Measurements from ENCODE around the gene BIN2. TPM values are rescaled to one million over a fixed set of nuclear protein-coding genes. Genes with fewer than 3 reads are reported as not detected.

The BIN2 gene
- total and polyA plus RNA-seq, 2 experiments from 2014 or later, result not detected

DNA sequence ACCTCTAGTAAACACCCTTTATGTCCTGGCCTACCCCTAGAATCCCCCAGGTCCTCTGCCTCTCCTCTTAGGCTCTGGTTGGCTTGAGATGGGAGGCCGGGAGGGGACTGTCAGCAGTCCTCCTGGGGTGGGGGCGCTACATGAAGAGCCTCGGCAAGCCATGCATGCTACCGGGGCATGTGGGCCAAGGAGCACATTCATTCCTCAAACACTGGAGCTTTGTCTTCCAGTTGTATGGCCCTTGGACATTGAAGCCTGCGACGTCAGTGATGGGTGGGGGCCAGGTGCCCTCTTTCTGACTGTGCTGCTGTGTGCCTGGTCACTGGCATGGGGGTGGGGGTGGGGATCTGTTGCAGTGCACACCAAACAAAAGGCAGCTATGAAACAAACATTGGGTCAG, 38.3 kb upstream of the BIN2 start:
- Histone ChIP-seq H3K36me3 (no peaks in the 10 kb centered on the region), H3K27ac (no peak overlapping the region), H3K4me3 (no peak overlapping the region), H3K9me3 (ENCODE audit: low read depth) (no peaks in the 10 kb centered on the region), H3K4me1 (ENCODE audit: low read depth) (no peaks in the 10 kb centered on the region), H3K27me3 (no peaks in the 10 kb centered on the region)
- no peak for DNase-seq (ENCODE audit: low read depth in 1 of 2, low spot score in 1 of 2)
- no peak for TF ChIP-seq CTCF (IDR thresholded peaks at IDR 0.05; ENCODE audit: low read depth, low read length)

DNA sequence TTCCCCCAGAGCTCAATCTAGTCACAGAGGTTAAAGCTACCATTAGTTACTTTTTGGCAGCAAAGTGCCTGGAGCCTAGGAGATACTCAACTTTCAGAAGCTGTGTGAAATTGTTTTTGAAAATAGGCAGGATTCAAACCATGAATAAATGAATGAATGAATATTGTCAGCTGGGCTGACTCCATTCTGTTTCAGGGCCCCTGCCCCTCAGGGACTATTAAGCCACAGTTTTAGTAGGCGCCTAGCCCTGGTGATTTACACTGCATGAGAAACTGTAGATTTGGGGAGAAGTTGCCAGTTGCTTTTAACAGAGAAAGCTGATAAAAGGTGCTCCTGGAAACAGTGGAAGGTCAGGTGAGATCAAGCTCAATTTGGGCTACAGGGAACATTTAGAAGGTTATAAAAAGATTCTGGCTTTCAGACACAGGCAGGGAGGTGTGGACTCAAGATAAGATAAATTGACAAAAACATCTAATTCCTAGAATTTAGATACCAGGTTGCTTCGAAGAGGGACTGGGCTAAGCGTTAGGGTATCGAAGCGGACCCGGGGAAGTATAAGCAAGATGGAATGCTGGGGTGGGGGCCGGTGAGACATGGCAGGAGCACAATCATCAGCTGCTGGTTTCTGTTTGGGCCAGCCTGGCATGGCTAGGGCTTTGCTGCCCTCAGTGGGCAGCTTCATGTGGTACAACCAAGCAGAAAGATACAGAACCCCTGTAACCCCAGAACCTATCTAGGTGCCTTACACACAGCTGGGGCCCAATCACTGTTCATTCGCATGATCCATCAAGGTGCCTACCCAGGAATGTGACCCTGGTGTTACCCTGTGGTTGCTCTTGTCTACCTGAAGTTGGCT, 37.4 kb upstream of the BIN2 start:
- H3K4me3 ChIP-seq, result no peak overlapping the region
- H3K36me3 ChIP-seq, result no peaks in the 10 kb centered on the region
- TF ChIP-seq CTCF (IDR thresholded peaks at IDR 0.05; ENCODE audit: low read depth, low read length), result no peak
- H3K27ac ChIP-seq, result no peak overlapping the region
- H3K9me3 ChIP-seq (ENCODE audit: low read depth), result no peaks in the 10 kb centered on the region
- no peak for DNase-seq (ENCODE audit: low read depth in 1 of 2, low spot score in 1 of 2)
- no peaks in the 10 kb centered on the region for H3K4me1 ChIP-seq (ENCODE audit: low read depth)
- no peaks in the 10 kb centered on the region for H3K27me3 ChIP-seq

DNA sequence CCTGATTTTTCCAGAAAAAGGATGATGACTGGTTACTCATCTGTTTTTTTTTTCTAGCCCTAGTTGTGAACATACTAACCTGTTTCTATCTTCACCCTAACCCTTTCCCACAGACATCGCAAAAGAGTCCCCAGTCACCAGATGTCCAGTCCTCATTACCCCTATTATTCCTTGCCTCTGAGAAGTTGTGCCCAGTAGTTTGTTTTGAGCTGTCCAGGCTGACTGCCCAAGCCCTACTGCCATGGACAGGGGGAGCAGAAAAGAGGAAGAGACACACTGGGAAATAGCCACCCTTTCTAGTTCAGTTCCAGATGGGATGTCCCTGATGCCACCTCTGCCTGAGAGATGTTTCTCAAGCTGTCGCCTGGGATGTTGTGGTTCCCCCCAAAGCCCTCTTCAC, 36.3 kb upstream of the BIN2 start:
- Histone ChIP-seq H3K9me3 (ENCODE audit: low read depth) (no peaks in the 10 kb centered on the region), H3K4me1 (ENCODE audit: low read depth) (no peaks in the 10 kb centered on the region), H3K27ac (no peak overlapping the region), H3K27me3 (no peaks in the 10 kb centered on the region), H3K4me3 (no peak overlapping the region), H3K36me3 (no peaks in the 10 kb centered on the region)
- TF ChIP-seq CTCF (IDR thresholded peaks at IDR 0.05; ENCODE audit: low read depth, low read length), result no peak
- no peak for DNase-seq (ENCODE audit: low read depth in 1 of 2, low spot score in 1 of 2)

DNA sequence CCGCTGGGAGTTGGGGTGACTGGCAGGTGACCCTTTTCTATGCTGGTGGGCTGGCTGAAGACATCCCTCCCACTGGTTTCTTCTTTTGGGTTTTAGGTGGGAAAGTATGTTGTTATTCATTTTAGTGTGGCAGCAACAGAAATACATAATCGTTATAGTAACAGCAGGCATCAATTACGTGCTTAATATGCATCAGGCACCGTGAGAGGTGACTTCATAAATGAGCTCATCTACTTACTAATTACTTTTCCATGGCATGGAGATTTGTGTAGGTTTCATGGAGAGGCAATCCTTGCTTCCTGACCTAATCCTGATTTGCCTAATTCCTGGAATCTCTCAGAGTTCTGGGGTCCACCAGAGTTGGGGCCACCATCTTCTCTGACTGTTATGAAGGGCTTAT, 35.9 kb upstream of the BIN2 start:
- TF ChIP-seq CTCF (IDR thresholded peaks at IDR 0.05; ENCODE audit: low read depth, low read length), result no peak
- no peaks in the 10 kb centered on the region for H3K4me1 ChIP-seq (ENCODE audit: low read depth)
- H3K27ac ChIP-seq, result no peak overlapping the region
- H3K4me3 ChIP-seq, result no peak overlapping the region
- H3K27me3 ChIP-seq, result no peaks in the 10 kb centered on the region
- H3K36me3 ChIP-seq, result no peaks in the 10 kb centered on the region
- no peak for DNase-seq (ENCODE audit: low read depth in 1 of 2, low spot score in 1 of 2)
- no peaks in the 10 kb centered on the region for H3K9me3 ChIP-seq (ENCODE audit: low read depth)

- Histone ChIP-seq H3K4me1 (ENCODE audit: low read depth) (no peaks in the 10 kb centered on the region), H3K27ac (no peak overlapping the region), H3K9me3 (ENCODE audit: low read depth) (no peaks in the 10 kb centered on the region), H3K27me3 (no peaks in the 10 kb centered on the region), H3K36me3 (no peaks in the 10 kb centered on the region), H3K4me3 (no peak overlapping the region)
- no peak for DNase-seq (ENCODE audit: low read depth in 1 of 2, low spot score in 1 of 2)
- TF ChIP-seq CTCF (IDR thresholded peaks at IDR 0.05; ENCODE audit: low read depth, low read length), result no peak
These were observed 34.5 kb upstream of the BIN2 start for GRCh38 chr12:51358496-51358895.

All from cardiac muscle cell (in vitro differentiated cells and primary cell).